ENCODE results near the gene PRKACA.
A peak's percentile ranks its signal among the peaks of the same experiment; 100 is the strongest.

PRKACA gene

DNA sequence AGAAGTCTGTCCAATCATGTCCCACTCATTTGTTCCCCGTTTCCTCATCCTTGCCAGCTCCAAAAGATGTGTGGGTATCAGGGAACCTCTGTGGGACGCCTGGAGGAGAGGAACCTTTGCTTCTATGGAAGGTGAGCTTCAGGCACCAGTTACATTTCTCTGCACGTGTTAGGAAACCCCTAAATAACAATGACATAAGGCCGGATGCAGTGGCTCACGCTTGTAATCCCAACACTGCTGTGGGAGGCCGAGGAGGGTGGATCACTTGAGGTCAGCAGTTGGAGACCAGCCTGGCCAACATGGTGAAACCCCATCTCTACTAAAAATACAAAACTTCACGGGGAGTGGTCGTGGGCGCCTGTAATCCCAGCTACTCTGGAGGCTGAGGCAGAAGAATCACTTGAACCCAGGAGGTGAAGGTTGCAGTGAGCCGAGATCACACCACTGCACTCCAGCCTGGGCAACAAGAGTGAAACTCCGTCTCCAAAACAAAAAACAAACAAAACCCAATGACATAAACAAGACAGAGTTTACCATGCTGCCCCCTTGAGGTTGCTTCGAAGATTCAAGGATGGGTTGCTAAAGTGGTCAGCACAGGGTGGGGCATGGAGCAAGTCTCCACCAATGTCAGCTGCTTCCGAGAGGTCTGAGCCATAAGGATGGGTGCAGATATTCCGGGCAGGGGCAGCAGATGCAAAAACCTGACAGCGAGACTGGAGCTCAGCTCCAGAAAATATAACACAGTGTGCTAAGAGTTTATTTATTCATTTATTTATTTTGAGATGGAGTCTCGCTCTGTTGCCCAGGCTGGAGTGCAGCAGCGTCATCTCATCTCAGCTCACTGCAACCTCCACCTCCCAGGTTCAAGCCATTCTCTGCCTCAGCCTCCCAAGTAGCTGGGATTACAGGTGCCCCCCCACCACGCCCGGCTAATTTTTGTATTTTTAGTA lies 74.6 kb downstream of the PRKACA start:
- DNase-seq, result peak; percentile 59

Data from left hindlimb (tissue), 1 donor.